GM21576 (cell line): ENCODE measurements around the gene TAF1C.

ENCODE experiments used
- ATAC-seq: cut with Tn5 transposase; IDR thresholded peaks from one replicate; pipeline ENCODE4 v1.9.1; 2021; ENCODE audit warnings: mild to moderate bottlenecking, moderate library complexity; ENCODE audit not compliant: unreplicated experiment

Gene TAF1C

DNA sequence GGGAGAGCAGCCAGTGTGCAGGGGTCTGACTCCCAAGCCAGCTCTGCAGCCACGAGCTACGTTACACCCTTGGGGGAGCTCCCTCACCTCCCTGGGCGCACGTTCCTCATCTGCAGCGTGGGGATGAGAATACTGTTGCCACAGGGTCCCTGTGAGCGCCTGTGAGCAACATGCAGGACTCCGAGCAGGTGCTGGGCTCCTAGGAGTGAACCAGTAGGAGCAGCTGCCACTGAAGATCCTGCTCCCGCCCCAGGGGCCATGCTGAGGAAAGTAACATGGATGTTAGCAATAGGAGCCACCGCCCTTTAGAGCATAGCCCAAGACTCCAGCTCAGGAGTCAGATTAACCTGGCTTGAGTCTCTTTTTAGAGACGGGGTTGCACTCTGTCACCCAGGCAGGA, 25.8 kb downstream of the TAF1C start:
- no peak for ATAC-seq

DNA sequence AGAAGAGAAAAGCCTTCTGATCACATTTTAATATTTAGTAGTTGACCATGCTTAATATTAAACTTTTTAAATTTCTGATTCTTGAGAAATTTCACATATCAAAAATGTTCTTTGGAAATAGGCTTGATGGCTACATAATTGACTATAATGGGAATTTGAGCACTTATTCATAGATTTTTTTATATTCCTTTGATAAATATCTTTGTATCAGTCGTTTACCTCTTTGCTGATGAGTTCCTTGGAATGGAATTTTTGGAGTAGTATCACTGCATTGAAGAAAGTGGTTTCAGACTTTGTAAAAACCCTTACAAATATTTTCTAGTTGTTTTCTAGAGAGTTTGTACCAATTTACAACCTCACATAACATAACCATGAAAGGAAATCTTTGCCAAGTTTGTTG, 27.1 kb downstream of the TAF1C start:
- no peak for ATAC-seq

DNA sequence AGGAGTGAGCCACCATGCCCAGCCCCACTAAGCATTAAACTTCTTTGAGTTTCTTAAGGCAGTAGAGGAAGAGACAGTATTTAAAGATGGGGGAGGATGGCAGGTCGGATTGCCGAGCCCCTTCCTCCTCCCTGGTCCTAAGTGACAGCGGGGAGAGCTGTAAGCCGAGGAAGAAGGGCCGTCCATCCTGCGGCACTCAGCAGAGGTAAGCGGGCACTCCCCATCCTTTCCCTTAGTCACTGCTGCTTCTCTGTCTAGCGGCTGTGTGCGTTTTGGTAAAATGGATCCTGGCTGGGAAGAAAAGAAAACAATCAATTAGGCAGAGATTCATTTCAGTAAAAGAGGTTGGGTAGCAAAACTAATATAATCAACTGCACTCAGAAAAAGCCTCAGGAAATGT, 27.9 kb downstream of the TAF1C start:
- no peak for ATAC-seq

DNA sequence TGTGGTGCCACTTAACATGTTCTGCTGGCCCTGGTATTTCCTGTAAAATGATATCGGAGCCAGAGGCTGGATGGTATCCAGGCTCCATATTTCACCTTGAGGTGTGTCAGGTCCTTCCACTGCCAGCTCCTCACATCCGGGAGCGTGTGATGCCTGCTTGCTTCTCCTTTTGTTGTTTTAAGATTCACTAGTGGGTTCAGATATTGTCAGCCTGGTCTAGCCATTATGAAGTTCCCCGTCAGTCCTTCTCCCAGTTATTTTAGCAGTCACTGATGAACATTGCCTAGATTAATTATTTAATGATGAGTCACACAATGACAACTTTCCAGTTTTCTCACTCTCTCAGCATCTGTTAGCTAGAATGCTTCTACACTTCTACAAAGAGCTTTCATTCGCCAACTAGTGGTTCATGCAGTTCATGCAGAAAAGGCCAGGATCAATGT, 30.5 kb downstream of the TAF1C start:
- ATAC-seq = no peak

DNA sequence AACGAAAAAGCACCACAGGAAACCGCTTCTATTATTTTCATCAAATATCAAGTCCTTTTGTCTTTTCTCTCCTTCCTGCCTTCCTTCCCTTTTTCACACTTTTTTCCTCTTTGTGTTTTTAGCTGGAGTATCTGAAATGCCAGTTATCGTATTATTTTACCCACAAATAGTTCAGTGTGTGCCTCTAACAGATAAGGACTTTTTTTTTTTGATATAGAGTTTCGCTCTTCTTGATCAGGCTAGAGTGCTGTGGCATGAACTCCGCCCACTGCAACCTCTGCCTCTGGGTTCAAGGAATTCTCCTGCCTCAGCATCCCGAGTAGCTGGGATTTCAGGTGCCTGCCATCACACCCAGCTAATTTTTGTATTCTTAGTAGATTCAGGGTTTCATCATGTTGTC, 31.1 kb downstream of the TAF1C start:
- ATAC-seq = no peak

DNA sequence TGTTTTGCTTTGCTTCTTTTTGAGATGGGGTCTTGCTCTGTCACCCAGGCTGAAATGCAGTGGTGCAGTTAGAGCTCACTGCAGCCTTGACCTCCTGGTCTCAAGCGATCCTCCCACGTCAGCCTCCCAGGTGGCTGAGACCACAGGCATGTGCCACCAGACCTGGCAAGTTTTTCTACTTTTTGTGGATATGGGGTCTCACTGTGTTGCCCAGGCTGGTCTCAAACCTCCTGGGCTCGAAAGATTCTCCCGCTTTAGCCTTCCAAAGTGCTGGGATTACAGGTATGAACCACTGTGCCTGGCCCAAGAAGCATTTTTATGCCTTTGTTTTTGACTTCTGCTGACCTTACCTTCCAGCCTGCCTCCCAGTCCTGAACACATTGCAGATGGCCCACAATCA, 31.6 kb downstream of the TAF1C start:
- no peak for ATAC-seq

DNA sequence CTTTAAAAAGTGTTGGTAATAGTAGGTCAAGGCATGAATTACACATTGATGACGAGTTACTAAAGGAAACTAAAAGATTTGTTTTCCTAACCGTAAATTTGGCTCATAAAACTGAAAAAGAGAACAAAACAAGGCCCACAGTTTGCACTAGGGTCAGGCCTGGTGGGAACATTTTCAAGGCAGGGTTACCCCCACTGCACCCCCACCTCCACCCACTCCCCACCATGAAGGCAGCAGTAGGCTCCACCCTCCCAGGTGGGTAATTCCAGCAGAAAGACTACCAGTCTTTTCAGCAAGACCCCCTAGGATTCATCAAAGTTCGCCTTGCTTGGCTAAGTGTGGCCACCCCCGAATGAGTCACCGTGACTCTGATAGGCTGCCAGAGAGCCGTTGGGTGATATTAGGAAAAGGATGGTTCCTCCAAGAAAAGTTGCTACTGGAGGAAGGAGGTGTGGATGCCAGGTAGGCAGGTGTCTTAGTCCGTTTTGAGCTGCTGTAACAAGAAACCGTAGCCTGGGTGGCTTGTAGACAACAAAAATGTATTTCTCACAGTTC, 33.1 kb downstream of the TAF1C start:
- no peak for ATAC-seq

DNA sequence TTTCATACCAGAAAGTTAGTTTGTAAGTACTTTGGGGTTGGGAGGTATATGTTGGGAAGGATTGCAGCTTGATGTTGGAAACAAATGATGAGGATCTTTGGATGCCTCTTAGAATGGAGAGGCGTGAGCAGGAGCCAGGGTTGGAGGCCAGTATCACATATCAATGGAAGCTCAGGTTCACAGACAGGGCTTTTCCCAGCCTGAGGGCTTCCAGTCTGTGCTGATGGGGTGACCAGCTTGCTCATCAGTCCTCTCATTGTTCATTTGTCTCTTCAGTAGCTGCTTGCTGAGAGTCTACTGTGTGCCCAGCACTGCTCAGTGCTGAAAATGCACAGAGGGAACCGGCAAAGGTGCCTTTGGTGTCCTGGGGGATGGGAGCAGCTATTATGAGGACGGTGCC, 35.9 kb downstream of the TAF1C start:
- no peak for ATAC-seq

DNA sequence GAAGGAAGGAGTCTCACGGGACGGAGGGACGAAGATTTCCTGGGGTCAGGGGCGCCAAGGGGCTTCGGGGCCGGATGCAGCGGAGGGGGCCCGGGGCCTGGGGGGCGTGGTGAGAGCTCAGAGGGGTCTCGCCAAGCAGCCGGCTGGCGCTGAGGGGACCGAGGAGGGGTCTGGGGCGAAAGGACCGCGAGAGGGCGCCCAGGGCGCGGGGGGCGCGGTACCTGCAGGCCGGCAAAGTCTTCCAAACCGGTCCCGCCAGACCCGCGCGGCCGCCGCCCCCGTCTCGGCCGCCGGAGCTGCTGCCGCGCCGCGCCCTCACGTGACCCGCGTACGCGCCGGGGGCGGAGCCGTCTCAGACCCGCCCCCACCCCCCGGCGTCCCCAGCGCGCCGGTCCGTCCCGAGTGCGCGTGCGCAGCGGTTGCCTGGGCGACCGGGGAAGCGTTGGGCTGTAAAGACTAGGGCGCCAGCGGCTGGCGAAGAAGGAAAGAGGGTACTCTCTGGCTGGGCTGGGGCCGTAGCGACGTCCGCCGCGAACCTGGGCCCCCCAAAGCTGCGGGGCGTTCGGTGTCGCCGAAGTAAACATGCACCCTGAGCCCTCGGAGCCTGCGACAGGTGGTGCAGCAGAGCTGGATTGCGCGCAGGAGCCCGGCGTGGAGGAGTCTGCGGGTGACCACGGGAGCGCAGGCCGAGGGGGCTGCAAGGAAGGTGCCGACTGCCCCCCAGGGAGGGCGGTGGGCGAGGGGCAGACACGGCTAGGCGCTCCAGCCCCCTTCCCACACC, 41.8 kb downstream of the TAF1C start, which contains the start of the genes DNAAF1 and HSDL1:
DNAAF1 (plus strand) TSS at position 450 of the 781 bp plus-strand sequence; CDS start at position 583, 133 bp downstream.
HSDL1 (minus strand) TSS at position 319 of the 781 bp plus-strand sequence. CDS start 13,856 bp downstream, outside the sequence.
- ATAC-seq = peak; percentile 87

DNA sequence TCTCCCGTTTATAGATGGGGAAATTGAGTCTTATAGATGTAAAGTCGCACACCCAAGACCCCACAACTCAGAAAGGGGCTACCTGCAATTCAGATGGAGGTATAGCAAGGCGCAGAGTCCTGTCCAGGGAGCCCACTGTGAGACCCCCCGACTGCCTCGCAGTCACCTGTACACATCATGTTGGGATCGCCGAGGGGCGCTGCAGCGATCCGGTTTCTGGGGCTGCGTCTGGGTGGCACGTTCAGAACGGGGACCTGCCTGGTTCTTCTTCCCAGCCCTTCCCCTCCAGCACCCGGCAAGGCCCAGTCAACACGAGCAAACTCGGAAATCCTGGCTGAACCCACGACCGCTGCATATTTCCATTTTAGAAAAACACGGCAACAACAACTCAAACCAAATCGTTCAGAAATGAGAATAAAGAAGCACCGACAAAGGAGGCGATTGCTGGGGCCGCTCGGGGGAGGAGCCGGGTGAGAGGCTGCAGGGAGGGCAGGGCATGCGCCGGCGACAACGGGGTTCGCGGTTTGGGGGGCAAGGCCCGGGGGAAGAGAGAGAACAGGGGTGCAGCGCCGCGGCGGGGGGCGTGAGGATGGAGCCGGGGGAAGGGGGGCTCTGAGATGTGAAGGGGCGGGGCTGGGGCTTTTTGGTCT, 42.5 kb downstream of the TAF1C start:
- ATAC-seq = peak; percentile 29

DNA sequence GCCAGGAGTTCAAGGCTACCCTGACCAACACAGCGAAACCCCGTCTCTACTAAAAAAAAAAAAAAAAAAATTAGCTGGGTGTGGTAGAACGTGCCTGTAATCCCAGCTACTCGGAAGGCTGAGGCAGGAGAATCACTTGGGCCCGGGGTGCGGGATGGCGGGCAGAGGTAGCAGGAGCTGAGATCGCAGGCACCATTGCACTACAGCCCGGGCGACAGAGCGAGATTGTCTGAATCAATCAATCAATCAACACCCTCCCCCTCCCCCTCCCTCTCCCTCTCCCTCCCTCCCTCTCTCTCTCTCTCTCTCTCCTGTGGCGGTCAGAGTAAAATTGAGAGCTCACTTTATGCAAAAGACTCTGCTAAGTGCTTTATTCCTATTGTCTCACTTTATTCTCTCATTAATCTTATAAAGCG, 43.1 kb downstream of the TAF1C start:
- ATAC-seq = no peak

DNA sequence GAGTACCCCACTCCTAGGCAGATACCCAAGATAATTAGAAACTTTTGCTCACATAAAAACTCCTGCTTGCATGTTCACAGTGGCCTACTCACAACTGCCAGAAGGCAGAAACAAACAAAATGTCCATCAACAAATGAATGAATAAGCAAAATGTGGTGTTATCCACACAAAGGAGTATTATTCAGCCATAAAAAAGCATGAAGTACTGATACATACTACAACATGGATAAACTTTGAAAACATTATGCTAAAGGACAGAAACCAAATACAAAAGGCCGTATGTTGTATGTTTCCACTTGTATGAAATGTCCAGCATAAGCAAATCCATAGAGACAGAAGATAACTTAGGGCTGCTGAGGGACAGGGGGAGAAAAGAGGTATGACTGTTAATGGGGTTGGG, 43.8 kb downstream of the TAF1C start:
- ATAC-seq = no peak

DNA sequence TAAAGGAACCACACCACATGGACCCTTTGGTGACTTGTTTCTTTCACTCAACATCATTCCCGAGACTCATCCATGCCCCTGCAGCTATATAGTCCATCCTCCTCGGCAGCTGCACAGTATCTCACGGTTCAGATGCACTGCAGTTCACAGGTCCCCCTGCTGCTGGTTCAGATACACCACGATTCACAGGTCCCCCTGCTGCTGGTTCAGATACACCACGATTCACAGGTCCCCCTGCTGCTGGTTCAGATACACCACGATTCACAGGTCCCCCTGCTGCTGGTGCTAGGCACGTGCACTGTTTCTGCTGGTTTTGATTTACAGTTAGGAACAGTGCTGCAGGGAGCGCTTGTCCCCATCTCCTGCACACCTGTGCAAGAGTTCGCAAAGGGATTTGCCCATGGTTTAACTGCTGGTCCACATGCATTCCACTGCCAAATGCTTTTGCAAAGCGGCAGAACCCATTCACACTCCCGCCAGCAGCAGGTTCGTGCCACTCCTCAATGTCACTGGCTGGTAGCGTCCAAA, 45.6 kb downstream of the TAF1C start:
- ATAC-seq = no peak

DNA sequence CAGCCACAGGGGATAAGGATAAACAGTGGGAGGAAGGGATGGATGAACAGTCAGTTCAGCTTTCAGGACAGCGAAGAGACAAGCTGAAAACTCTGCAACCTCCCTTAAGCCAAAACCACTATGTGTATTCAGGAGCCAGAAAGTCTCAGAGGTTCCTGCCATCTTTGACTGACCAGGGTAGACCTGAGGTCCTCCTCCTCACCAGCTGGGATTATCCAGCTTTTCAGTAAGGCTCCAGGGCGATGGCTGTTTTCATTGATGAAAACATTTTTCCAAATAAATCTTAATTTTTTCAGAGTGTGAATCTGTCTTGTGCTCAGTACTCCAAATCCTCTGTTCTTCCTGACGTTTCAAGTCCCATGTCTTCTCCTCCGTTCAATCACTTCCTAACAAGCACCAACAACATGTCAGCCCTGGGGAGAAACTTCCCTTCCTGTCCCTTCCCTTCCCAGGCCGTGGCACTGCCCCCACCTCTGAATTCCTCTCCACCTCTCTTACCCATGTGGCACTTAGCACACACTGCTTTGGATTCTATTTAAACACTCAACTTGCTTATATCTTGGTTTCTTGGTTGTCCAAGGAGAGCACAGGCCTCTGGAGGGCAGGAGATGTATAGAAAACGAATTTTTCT, 47.1 kb downstream of the TAF1C start:
- no peak for ATAC-seq

DNA sequence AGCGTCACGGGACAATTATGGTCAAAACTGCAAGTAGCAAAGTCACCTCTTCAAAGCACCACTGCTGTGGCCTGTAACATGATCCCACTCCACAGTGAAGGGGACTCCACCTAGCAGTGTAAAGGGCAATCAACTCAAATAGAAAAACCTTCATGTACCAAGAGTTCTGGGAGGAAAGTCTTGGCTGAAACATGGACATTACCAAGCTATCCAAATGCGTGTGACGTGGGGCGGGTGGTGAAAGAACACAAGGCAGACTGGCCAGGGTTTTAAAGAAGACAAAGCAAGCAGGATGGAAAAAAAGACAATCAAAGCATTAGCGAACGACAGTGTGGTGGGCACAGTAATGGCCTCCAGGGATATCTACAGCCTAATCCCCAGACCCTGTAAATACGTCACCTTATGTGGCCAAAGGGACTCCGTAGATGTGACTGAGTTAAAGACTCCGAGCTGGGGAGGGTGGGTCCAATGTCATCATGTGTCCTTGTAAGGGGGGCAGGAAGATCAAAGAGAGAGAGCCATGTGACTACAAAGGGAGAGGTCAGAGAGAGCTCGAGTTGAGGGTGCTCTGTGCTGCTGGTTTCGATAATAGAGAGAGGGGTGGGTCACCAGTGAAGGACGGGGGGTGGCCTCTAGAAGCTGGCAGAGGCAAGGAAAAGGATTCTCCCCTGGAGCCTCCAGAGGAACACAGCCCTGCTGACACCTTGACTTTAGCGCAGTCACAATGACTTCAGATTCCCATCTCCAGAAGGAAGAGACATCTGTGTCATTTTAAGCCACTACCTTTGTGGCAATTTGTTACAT, 47.8 kb downstream of the TAF1C start:
- ATAC-seq = no peak

DNA sequence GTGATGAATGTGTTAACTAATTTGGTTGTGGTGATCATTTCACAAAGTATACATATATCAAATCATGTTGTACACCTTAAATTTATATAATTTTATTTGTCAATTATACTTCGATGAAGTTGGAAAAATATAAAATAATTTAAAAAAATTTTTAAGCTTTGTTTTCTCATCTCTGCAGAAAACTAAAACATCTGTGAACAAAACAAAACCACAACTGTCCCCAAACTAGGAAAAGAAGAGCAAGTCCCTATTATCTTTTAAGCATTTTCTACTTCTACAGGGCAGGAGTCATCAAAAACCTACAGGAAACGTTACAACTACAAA, 48.4 kb downstream of the TAF1C start:
- no peak for ATAC-seq

DNA sequence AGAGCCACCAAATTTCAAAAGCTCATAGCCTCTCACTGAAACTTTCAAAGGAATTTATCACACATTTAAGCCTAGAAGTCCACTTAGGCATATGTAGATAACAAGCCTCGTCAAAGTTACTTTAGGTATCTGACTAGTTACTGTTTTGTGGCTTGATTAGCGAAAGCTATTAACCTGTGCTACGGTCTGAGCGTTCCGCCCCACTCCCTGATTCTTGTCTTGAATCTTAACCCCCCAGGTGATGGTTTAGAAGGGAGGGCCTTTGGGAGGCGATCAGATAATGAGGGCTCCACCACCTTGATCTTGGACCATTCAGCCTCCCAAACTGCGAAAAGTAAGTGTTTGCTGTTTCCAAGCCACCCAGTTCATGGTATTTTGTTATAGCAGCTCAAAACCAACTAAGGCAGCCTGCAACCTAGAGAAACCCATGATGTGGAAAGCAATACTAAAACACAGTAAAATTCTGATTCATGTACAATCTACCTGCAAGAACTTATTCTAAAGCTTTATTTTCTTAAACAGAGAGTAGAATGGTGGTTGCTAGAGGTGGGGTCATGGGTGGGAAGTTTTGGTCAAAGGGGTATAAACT, 49.0 kb downstream of the TAF1C start:
- no peak for ATAC-seq

DNA sequence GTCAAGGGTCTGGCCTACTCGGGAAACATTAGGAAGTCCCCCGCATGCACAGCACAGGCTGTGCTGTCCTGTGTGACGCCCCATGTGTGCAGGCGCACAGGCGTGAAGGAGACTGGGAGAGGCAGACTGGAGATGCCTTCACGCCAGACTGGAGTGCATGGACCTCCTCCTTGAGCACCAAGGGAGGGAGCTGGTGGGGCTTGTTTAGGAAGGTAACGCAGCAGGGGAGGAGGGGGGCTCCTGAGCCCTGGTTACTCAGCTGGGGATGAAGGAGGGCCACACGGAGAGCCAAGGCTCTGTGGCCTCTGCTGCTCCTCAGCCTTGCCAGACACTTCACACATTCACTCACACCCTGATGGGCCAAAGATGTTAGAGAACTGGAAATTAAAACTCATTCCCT, 49.6 kb downstream of the TAF1C start:
- ATAC-seq = no peak

DNA sequence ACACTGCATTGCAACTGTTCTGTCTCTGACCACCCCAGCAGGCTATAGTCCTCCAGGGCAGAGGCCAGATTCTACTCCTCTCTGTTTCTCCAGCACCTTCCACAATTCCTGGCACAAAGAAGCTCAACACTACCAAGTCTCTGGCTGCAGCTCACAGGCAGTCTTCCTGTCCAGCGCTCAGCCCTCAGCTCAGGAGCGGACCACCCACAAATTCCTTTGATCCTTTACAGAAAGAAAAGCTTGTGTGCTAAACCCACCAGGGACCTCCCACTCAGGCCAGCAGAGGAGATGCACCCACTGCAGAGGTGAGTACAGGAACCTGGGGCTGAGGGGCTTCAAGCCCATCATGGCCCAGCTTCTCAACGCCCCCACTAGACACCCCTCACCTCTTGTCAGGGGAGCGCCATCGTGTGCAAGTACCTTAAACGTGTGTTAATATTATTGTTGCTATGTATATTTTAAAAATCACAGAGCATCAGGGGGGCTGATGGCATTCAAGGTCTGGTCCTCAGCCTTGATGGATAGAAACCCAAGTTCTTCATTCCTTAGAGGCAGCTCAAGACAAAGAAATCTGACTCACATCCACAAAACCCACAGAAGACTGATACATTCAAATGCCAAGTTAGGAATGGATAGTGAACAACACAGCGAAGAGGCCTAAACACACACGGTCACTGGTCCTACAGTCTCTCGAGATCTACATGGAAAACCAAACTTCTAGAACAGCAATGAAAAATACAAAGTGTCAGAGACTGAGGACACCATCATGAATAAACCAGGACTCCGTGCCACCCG, 50.3 kb downstream of the TAF1C start:
- ATAC-seq = no peak
